NOMO-1 treated with DMSO at 0.1 percent for 48 hours (cell line): ENCODE results near the gene PHACTR1.
"Not testable (repeated sequence)": the region's sequence is repeated elsewhere in the genome, so short reads cannot be mapped to it uniquely, and the experiment has no call there.

Experiments used
- DNase-seq: peaks from one replicate; lab custom pipeline; 2025; ENCODE audit not compliant: unreplicated experiment; lab: John Stamatoyannopoulos, UW

The PHACTR1 gene

DNA sequence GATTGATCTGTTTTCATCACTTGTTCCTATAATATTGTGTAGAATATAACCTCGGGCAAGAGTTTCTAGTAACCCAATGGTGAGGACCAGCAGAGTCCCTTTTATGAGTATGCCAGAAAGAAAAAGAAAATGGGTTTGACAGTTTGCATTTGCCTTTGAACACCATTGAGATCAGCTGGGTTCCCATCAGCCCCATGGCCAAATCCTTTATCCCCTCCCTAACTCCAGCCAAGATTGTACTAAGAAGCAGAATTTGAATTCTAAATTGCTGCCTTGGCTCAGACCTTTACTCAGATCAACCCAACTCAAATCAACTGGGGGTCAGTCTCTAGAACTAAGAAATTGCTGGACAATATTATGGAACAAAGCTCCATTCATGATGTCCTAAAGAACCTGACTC lies 424.4 kb downstream of the PHACTR1 start:
- DNase-seq, result no peak

DNA sequence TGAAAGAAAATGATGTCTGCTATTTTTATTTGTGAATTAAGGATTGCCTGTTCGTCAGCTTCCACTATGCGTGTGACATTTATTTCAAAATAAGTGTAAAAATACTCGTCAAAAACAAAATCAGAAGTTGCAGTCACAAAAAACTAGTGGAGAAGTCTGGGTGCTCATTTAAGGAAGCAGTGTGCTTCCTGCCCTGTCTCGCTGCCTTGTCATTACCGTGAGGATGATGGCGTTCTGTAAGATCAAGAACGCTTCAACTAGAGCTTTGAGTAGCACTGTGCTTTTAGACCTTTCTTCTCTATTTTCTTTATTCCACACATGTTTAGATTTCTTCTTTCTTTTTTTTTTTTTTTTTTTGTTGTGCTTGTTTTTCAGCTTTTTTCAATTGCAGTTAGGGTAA lies 424.8 kb downstream of the PHACTR1 start:
- DNase-seq, result peak; percentile 35

DNA sequence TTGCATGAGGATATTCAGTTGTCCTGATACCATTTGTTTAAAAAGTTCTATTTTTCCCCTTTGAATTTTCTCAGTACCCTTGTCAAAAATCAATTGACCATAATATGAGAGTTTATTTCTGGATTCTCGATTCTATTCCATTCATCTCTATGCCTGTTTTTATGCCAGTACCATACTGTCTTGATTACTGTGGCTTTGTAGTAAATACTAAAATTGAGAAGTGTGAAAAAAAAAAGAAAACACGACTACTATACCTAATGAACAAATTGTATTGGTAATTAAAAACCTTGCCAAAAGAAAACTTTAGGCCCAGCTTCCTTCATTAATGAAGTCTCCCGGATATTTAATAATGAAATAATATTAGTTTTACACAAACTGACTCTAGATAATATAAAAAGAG lies 426.0 kb downstream of the PHACTR1 start:
- no peak for DNase-seq

DNA sequence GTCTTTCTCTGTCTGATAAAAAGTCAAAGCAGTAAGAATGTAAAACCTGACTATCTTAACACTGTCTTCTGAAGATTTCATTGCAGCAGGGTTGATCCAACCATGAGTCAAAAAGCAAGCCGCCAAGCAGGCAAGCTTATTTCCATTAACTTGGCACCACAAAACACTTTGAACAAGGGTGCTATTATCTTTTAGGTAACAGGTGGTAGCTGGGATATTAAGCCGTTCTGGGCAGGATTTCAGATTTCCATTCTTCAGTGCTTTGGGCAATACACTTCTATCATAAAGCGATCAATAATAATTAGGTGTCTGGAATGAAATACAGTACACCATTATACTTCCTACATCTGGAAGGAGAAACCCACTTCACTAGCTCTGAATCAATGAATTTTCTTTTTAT lies 429.9 kb downstream of the PHACTR1 start:
- no peak for DNase-seq

DNA sequence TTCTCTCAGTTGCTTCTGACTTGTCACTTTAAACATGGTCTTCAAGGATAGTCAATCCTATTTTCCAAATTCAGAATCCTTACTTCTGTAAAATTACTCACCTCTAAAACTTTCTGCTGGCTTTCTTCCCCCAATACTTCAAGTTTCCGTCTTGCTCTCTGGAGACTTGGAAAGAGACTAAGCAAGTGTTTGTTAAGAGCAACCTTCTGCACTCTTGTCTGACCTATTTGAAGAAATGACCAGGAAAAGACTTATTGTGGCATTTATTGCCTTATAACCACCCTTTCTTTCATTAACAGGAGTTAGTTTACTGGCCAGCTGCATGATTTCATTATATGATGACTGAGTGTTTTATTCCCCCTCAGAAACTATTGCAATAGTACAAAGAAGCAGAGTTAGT lies 430.8 kb downstream of the PHACTR1 start:
- no peak for DNase-seq

DNA sequence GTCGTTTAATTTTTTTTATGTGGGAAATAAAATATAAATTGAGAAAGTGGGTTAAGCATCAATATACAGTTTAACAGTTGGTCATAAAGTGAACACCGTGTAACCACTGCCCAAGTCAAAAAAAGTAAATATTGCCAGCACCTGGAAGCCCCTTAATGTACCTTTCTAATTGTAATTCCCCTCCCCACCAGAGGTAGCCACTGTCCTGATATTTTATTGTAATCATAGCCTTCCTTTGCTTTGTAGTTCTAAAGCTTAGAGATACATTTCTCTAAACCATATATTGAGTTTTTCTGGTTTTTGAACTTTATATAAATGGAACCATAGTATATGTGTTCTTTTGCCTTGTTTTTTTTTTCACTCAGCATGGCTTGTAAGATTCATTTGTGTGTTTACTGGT lies 431.2 kb downstream of the PHACTR1 start:
- DNase-seq, result no peak

DNA sequence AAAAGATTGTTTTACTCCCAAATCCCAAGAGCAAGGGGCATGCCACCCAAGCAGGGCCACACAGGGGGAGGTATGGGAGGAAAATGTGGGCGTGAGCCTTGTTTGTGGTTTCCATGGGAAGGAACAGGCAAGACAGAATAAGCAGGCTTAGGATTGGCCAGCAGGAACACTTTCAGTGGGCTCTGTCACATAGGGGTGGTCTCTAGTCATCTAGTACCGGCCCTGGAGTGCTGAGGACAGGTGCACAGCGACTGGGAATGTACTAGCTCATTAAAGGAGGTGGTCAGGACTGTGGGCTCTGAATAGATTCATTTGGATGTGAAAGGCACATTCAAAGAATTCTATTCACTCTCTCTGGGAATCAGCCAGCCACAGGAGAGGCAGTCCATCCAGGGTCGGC lies 436.2 kb downstream of the PHACTR1 start:
- DNase-seq, result no peak

DNA sequence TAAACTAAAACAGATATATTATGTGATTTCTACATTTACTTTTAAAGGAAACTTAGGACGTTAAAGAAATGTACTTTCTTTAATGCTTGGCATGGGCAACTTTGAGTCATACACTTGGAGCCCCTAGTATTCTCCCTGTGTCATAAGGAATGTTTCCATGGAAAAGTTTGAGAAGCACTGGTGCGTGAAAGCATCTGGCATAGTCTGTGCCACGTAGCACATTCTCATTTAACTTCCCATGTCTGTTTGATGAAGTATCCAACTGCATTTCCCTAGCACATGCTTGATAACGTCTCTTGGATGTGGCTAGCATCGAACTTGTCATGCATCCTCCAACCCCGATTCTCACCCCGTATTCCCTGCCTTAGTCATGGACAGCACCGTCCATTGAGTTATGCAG lies 439.8 kb downstream of the PHACTR1 start:
- no peak for DNase-seq

DNA sequence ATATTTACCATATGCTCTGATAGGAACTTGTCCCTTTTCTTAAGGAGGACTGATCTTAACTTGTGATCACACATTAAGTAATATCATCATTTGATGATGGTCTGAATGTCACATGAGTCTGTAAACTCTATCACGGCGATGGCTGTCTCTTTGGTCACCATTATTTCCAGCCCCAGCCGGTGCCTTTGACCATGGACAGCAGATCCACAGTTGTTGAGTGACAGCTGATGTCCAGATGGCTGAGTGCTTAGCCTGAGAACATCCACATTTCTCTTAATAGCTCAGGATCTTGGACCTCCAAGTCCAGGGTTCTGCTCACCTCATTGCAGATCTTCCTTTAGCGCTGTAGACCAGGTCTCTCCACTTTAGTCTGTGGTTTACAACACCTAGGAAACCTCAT lies 440.7 kb downstream of the PHACTR1 start:
- no peak for DNase-seq

DNA sequence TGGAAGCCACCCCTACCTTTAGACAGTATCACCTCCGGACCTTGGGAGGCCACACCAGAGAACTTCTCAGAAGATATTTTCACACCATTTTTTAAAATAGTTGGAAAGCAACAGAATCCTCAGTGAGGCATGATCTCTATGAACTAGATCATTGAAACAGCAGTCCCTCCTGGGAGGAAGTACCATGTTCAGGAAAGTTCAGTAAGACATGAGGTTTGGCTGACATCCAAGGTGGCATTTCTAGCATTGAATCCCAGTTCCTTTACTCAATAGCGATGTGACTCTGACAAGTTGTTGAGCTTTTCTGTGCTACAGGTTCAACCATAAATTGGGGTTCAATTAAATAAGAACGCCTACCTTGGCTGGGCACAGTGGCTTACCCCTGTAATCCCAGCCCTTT lies 442.7 kb downstream of the PHACTR1 start:
- DNase-seq, result peak; percentile 16

DNA sequence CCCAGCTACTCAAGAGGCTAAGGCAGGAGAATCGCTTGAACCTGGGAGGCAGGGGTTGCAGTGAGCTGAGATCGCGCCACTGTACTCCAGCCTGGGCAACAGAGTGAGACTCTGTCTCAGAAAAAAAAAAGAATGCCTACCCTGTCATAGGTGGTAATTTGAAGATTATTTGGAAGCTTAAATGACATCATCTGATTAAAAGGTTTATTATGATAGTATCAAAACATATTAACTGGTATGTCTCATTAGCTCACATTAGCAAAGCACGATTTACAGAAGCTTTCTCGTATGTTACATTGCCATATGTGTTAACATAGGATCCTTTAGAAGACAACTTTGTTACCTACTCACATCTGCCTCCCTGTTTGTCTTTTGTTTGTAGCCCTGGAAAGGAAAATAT lies 443.3 kb downstream of the PHACTR1 start:
- DNase-seq, result not testable (repeated sequence)

DNA sequence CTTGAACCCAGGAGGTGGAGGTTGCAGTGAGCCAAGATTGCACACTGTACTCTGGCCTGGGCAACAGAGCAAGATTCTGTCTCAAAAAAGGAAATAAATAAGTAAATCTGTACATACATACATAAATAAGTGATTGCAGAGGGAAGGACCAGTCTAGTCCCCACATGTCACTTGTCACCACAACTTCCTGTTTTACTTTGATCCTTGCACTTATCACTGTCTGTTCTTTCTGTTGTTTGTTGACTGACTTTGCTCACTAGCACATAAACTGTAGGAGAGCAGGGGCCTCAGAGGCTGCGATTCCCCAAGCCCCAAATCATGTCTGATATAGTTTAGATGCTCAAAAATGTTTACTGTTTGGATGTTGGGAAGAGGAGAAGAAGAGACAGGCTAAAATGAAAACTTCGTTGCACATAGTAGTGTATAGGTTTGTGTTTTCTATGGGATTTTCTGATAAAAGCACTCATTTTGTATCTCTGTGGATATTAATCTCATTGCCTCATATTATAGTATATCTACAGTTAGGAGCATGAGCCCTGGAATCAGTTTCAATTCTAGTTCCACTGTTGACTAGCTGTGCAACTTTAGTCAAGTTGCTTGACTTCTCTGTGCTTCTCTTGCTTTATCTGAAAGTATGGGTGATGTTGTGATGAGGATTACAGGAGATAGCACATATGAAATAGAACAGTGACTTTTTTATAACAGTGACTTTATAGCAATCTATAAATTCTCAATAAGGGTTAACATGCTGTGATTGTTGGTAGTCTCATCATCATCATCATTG lies 446.8 kb downstream of the PHACTR1 start:
- peak; percentile 82 for DNase-seq

DNA sequence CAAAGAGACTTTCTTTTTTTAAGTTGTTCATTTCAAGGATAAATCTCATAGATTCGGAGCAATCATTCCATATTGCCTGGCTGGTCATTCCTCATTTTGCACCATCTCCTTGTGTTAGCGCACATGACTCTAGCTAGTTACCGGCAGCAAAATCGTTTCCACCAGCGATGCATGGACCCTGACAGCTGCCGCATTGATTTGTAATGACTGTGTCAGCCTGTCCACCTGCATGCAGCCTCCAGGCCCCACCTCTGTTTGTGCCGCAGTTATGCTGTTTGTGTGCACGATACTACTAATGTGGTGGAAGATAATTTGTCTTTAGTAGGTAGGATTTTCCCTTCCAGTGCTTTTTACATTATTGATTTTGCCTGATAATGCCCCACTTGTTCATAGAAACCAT lies 447.7 kb downstream of the PHACTR1 start:
- no peak for DNase-seq

DNA sequence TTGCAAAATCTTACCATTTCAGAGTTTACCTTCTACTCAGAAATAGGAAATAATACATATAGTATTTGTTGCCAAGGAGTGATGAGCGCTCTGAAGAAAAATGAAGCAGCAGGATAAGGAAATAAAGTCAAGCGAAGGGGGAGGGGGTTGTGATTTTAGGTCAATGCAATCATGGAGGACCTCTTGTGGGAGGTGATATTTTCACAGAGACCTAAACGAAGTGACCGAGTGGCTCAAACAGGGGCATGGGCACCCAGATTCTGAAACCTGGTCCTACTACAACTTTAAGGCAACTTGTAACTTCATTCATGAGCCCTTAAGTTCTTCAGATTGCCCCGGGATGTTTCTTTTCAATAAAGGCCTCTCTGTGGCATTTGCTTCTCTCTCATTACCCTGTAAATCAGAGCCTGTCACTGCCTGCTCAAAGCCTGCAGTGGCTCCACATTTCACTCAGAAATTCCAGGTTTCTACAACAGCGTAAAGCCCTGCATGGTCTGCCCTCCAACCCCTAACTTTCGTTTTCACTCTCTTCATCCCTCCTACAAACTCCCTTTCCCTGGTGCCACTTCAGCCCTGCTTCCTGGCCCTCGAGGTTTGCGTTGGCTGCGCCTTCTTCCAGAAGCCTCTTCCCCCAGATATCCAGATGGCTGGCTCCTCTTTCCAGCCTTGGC lies 449.1 kb downstream of the PHACTR1 start:
- no peak for DNase-seq

DNA sequence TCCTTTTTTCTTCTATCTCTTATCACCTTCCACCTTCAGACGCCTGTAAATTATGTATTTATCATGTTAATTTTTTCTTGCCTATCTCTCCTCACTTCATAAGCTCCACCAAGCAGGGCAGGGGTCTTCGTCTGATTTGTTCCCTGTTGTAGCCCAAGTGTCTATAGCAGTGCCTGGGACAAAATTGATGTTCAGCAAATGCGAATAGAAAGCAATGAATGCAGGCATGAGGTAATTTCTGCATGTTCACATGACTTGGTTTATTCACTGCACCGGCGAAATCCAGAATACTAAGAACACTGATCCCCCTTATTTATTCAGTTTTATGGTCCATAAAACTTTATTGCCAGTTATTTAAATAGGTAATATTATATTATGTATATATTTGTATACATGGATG lies 449.7 kb downstream of the PHACTR1 start:
- DNase-seq, result no peak

DNA sequence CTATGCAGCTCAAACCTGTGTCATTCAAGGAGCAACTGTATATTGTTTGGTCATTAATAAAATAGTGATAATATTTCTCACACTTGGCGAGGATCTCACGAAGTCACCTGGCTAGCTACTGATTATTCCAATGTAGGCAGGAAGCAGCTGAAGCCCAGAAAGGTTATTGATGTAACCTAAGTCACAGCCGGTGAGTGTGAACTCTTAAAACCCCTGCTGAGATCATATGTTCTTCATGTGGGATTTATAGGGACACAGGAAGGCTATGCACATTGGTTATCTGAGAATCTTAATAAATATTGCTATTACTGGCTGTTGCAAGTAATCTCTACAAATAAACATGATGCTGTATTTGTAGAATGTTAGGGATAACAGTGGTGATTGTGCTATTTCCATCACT lies 450.3 kb downstream of the PHACTR1 start:
- no peak for DNase-seq

DNA sequence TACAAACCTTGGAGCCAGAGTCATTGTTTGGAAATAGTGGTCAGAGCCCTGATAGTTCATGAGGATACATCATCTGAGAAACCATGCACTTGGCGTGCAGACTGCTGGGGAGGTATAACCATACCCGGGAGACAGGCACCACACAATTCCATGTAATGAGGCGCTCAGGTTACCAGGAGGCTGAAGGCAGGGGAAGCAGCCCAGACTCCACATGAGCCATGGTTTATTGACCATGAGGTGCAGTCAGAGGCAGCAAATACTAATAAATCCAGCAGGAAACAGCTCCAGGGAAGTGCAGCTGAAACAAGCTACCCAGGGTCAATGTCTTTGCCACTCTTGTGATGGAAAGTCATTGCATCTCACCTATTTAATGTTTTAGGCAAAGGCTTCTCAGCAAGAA lies 455.7 kb downstream of the PHACTR1 start:
- no peak for DNase-seq

DNA sequence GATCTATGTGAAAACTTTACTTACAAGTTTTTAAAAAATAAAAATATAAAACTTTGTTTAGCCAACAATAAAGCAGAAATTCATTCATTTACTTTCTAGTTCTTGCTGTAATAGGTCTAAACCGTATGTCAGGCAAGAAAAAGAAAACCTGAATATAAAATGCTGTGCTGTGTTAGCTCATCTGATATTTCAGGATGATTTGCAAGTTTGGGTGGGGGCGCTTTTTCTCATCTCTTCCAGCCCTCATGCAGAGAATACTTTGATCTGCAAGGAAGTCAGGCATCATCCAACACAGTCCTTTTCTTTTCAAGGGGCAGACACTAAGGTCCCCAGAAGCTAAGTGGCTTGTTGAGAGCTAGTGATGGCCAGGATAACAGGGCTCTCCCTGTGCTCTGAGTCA lies 458.5 kb downstream of the PHACTR1 start:
- DNase-seq, result no peak

DNA sequence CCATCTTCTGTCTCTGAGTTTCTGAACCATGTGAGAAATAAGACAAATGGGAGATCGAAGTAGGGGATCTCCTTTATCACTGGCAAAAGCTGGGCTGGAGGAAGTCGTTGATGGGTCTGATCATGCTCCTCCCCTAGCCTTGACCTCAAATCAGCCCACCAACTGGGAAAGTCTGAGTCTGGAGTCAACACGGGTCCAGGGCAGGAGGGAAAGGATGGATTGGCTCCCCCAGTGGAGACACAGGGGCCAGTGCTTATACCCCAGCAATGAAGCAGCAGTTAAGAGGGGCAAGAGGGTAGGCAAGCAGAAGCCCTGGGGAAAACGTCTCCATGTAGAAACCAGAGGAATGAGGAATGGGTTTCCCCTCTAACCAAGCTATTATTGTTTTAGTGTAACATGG lies 459.2 kb downstream of the PHACTR1 start:
- no peak for DNase-seq

DNA sequence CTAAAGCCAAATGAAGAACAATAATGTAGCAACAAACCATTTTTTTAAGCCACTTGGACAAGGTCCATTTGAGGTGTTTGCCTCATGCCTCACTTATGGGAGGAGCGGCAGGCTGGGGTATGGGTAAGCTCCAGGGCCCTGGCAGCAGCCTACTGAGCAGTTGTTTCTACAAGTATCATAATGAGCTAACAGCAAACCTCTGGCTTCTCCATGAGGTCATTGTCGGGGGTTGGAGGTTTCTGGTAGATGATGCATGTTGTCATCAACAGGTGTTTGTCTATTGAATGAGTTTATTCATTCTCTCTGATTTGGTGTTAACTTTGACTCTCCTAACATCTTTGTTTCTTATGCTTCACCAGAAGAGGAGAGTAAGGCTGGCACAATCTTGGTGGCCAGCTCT lies 461.1 kb downstream of the PHACTR1 start:
- DNase-seq, result no peak

DNA sequence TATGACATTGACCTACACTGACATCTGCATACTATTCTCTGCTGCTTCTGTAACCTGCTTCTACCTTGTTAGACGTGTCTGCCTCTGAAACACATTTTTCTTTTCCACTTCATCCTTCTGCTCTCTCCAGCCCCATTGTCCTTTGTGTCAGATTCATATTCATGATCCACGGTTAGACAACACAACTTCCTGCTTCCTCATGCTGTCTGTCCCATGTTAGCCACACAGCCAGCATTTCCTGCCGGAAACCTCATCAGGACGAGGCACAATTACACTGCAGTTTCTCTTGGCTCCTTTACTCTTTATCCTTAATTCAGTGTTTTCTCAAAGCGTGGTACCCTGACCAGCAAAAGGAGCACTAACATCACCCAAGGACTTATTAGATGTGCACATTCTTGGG lies 461.5 kb downstream of the PHACTR1 start:
- DNase-seq, result peak; percentile 34

DNA sequence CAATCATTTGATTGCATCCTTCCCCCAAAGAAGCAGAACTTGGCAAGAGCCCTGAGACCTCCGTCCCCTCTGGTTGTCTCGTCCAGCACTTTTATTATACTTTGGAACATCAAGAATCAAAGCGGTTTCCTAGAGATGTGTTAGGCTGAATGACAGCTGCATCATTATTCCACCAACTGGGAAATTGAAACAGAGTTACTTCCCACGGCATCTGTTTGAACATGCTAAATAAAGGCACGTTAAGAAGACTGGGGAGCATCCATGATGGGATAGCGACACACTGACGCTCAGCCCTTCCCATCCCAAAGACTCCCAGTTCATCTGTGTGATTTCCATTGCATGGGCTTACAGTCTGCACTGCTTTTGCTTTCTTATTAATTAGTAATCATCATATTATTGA lies 464.0 kb downstream of the PHACTR1 start:
- DNase-seq, result no peak

DNA sequence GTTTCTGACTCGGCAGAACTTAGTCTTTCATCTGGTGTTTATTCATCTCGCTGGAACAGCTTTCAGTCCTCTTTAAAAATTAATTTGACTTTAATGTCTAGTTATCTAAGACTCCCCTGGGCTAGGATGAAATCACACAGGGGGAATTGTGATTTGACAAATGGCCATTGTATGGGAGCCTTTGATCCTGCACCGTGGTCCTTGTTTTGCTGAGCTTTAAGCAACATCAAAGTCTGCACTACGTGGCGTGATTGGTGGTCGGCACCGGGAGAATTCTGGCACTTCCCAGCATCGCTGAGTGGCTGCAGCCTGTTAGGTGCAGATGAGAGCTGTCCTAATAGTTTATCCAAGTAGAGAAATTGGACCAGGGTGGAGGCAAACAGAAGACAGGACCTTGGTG lies 464.8 kb downstream of the PHACTR1 start:
- no peak for DNase-seq
